Activated naive CD4-positive, alpha-beta T cell treated with anti-CD3 and anti-CD28 coated beads, Interleukin-2, amount 50 U/mL, for 16 hours (primary cell): Measurements from ENCODE around the gene PEPD.

Source experiments
- DNase-seq: peaks from one replicate; pipeline ENCODE4 v3.0.0-alpha.2; 2020

Gene PEPD

GRCh38 chr19:33545217-33545981 lies 23.8 kb upstream of the PEPD start:
- DNase-seq, result no peak

GRCh38 chr19:33535226-33535625 lies 13.6 kb upstream of the PEPD start:
- DNase-seq, result no peak

GRCh38 chr19:33532859-33533460 lies 11.4 kb upstream of the PEPD start:
- no peak for DNase-seq

GRCh38 chr19:33530842-33531241 lies 9.3 kb upstream of the PEPD start:
- no peak for DNase-seq

GRCh38 chr19:33530296-33530695 lies 8.7 kb upstream of the PEPD start:
- DNase-seq, result no peak

GRCh38 chr19:33529094-33529676 lies 7.6 kb upstream of the PEPD start:
- no peak for DNase-seq

- DNase-seq, result no peak
These were observed 6.8 kb upstream of the PEPD start for GRCh38 chr19:33528404-33528803.

GRCh38 chr19:33527125-33527524 lies 5.5 kb upstream of the PEPD start:
- DNase-seq, result no peak

- no peak for DNase-seq
These were observed 2.6 kb upstream of the PEPD start for GRCh38 chr19:33524024-33524664.

GRCh38 chr19:33523167-33523566 lies 1.6 kb upstream of the PEPD start:
- DNase-seq, result no peak

GRCh38 chr19:33522371-33522662 lies 726 bp upstream of the PEPD start:
- no peak for DNase-seq

- DNase-seq, result no peak
These were observed 629 bp downstream of the PEPD start for GRCh38 chr19:33520844-33521479.

GRCh38 chr19:33520048-33520643 lies 1.4 kb downstream of the PEPD start:
- no peak for DNase-seq

GRCh38 chr19:33519416-33519815 lies 2.2 kb downstream of the PEPD start:
- no peak for DNase-seq

- DNase-seq, result no peak
These were observed 3.0 kb downstream of the PEPD start for GRCh38 chr19:33518541-33518940.

GRCh38 chr19:33517922-33518321 lies 3.7 kb downstream of the PEPD start:
- DNase-seq, result no peak

- no peak for DNase-seq
These were observed 5.7 kb downstream of the PEPD start for GRCh38 chr19:33515921-33516320.

GRCh38 chr19:33514885-33515551 lies 6.6 kb downstream of the PEPD start:
- DNase-seq, result no peak

- no peak for DNase-seq
These were observed 8.2 kb downstream of the PEPD start for GRCh38 chr19:33513424-33513823.

- no peak for DNase-seq
These were observed 8.9 kb downstream of the PEPD start for GRCh38 chr19:33512580-33513137.

GRCh38 chr19:33512021-33512420 lies 9.6 kb downstream of the PEPD start:
- no peak for DNase-seq

GRCh38 chr19:33511346-33511745 lies 10.2 kb downstream of the PEPD start:
- DNase-seq, result no peak
